ENCODE data around the gene PCK2. TPM values are rescaled to one million over a fixed set of nuclear protein-coding genes. Genes with fewer than 3 reads are reported as not detected.

The PCK2 gene
- total and polyA plus RNA-seq, 2 experiments from 2014 or later = 68.7 to 88.8 TPM

GRCh38 chr14:24092505-24093206 is 1.5 kb upstream of the PCK2 start:
- Histone ChIP-seq H3K27ac (peak overlapping the region; percentile 95), H3K79me2 (peaks cover 24% of the 10 kb centered on the region), H4K20me1 (ENCODE audit: insufficient read depth, poor library complexity, severe bottlenecking) (no peaks in the 10 kb centered on the region), H3K36me3 (replicated peaks; ENCODE audit: insufficient read depth, low read depth) (no peaks in the 10 kb centered on the region), H3K9me2 (replicated peaks; ENCODE audit: insufficient read depth) (no peaks in the 10 kb centered on the region), H3K4me3 (no peak overlapping the region), H3K4me1 (ENCODE audit: insufficient read depth) (peaks cover 12% of the 10 kb centered on the region), H3K4me2 (no peak overlapping the region), H3K27me3 (no peaks in the 10 kb centered on the region), H3K9me3 (ENCODE audit: low read depth) (no peaks in the 10 kb centered on the region), H2AFZ (no peak overlapping the region)
- WGBS (ENCODE audit: low lambda C conversion rate, missing lambda C conversion rate) = 100% methylated on average over 4 of the region's 4 CpGs
- DNase-seq (ENCODE audit: low spot score) = peak; percentile 4
- TF ChIP-seq EZH2phosphoT487 (IDR thresholded peaks at IDR 0.05; ENCODE audit: low read depth, severe bottlenecking, unreplicated experiment) (no peak), CTCF (IDR thresholded peaks at IDR 0.05; ENCODE audit: poor library complexity) (no peak), EZH2 (IDR thresholded peaks at IDR 0.05; ENCODE audit: borderline replicate concordance) (no peak)

GRCh38 chr14:24093207-24093900 is 757 bp upstream of the PCK2 start:
- Histone ChIP-seq H3K4me1 (ENCODE audit: insufficient read depth) (peaks cover 12% of the 10 kb centered on the region), H3K4me2 (peak overlapping the region; percentile 84), H4K20me1 (ENCODE audit: insufficient read depth, poor library complexity, severe bottlenecking) (no peaks in the 10 kb centered on the region), H3K27ac (peak overlapping the region; percentile 95), H3K9me3 (ENCODE audit: low read depth) (no peaks in the 10 kb centered on the region), H3K79me2 (peaks cover 27% of the 10 kb centered on the region), H3K27me3 (no peaks in the 10 kb centered on the region), H3K36me3 (replicated peaks; ENCODE audit: insufficient read depth, low read depth) (no peaks in the 10 kb centered on the region), H2AFZ (peak overlapping the region; percentile 43), H3K4me3 (no peak overlapping the region), H3K9me2 (replicated peaks; ENCODE audit: insufficient read depth) (no peaks in the 10 kb centered on the region)
- DNase-seq (ENCODE audit: low spot score) = peak; percentile 4
- no peak for TF ChIP-seq CTCF (IDR thresholded peaks at IDR 0.05; ENCODE audit: poor library complexity)
- no peak for TF ChIP-seq EZH2phosphoT487 (IDR thresholded peaks at IDR 0.05; ENCODE audit: low read depth, severe bottlenecking, unreplicated experiment)
- TF ChIP-seq EZH2 (IDR thresholded peaks at IDR 0.05; ENCODE audit: borderline replicate concordance) = no peak
- 85% methylated on average over 19 of the region's 19 CpGs for WGBS (ENCODE audit: low lambda C conversion rate, missing lambda C conversion rate)

- TF ChIP-seq EZH2phosphoT487 (IDR thresholded peaks at IDR 0.05; ENCODE audit: low read depth, severe bottlenecking, unreplicated experiment) = no peak
- TF ChIP-seq CTCF (IDR thresholded peaks at IDR 0.05; ENCODE audit: poor library complexity) = no peak
- no peak for TF ChIP-seq EZH2 (IDR thresholded peaks at IDR 0.05; ENCODE audit: borderline replicate concordance)
- Histone ChIP-seq H2AFZ (peak overlapping the region; percentile 73), H3K4me1 (ENCODE audit: insufficient read depth) (peaks cover 12% of the 10 kb centered on the region)
These were observed 745 bp downstream of the PCK2 start for GRCh38 chr14:24094841-24095270.

More at GRCh38 chr14:24094841-24095270, 745 bp downstream of the PCK2 start:
- H3K36me3 ChIP-seq (replicated peaks; ENCODE audit: insufficient read depth, low read depth) = no peaks in the 10 kb centered on the region
- no peaks in the 10 kb centered on the region for H3K27me3 ChIP-seq
- H3K4me2 ChIP-seq = peak overlapping the region; percentile 84
- no peaks in the 10 kb centered on the region for H4K20me1 ChIP-seq (ENCODE audit: insufficient read depth, poor library complexity, severe bottlenecking)
- WGBS (ENCODE audit: low lambda C conversion rate, missing lambda C conversion rate) = 3% methylated on average over 14 of the region's 14 CpGs
- peak overlapping the region; percentile 95 for H3K27ac ChIP-seq
- peak overlapping the region; percentile 84 for H3K4me3 ChIP-seq
- DNase-seq (ENCODE audit: low spot score) = no peak
- peaks cover 27% of the 10 kb centered on the region for H3K79me2 ChIP-seq
- no peaks in the 10 kb centered on the region for H3K9me3 ChIP-seq (ENCODE audit: low read depth)
- H3K9me2 ChIP-seq (replicated peaks; ENCODE audit: insufficient read depth) = no peaks in the 10 kb centered on the region
